GM12878 (cell line): ENCODE data around the gene HCN4. TPM values are rescaled to one million over a fixed set of nuclear protein-coding genes. Genes with fewer than 3 reads are reported as not detected.

Experiments used
- ATAC-seq: fragments of 200-7000 bp; cut with Tn5 transposase; 3 replicates; pipeline ENCODE4 v1.9.1; 2020; ENCODE audit warnings: mild to moderate bottlenecking, moderate library complexity
- BruUV-seq: library from RNA; stranded (reverse); fragments of 400-500 nt; replicated peaks from 2 replicates; lab custom pipeline; 2021; lab: Mats Ljungman, UMichigan
- CTCF ChIA-PET: fragments of 300-600 bp; sonication (Branson Sonifier 250); formaldehyde crosslinking; extraction: SDS; loops from one replicate; lab custom pipeline; 2021; ENCODE audit warnings: inconsistent platforms; lab: Yijun Ruan, JAX
- POLR2A ChIA-PET: fragments of 350-600 bp; formaldehyde crosslinking; extraction: SDS; loops from one replicate; lab custom pipeline; 2021; ENCODE audit warnings: inconsistent platforms; lab: Charles Lee
- RAD21 ChIA-PET: fragments of 300-600 bp; sonication (Branson Sonifier 250); formaldehyde crosslinking; loops from one replicate; lab custom pipeline; 2023; ENCODE audit warnings: antibody characterized with exemption; ENCODE audit not compliant: unreplicated experiment; lab: Charles Lee
- SMC1A ChIA-PET: fragments of 300-600 bp; sonication (Branson Sonifier 250); formaldehyde crosslinking; loops from one replicate; lab custom pipeline; 2023; ENCODE audit not compliant: unreplicated experiment, uncharacterized antibody; lab: Charles Lee
- DNase-seq: peaks from one replicate; pipeline ENCODE4 v3.0.0-alpha.2; 2011; ENCODE audit warnings: low read depth, low spot score
- FAIRE-seq: peaks from 3 replicates; lab custom pipeline; 2011; peaks lifted over from hg19 to GRCh38; lab: Jason Lieb, UNC
- H2AFZ ChIP-seq: 2 replicates; pipeline ENCODE4 v1.6.0; 2011; ENCODE audit warnings: low read depth, low read length, control low read depth; ENCODE audit not compliant: control insufficient read depth
- H3K27ac ChIP-seq: 2 replicates; pipeline ENCODE4 v1.5.1; 2011; ENCODE audit warnings: control low read depth; ENCODE audit not compliant: control insufficient read depth, insufficient read depth
- H3K27me3 ChIP-seq, 2 experiments: replicated peaks in 1 of 2; 2 replicates each; pipeline versions ENCODE4 v1.6.0 to v1.6.1; 2011; ENCODE audit warnings: low read length in 1 of 2; ENCODE audit not compliant: control insufficient read depth in 2 of 2, insufficient read depth in 2 of 2
- H3K36me3 ChIP-seq, 2 experiments: 2 replicates each; pipeline ENCODE4 v1.5.1; 2011; ENCODE audit warnings: low read length in 1 of 2; ENCODE audit not compliant: control insufficient read depth in 2 of 2, insufficient read depth in 2 of 2
- H3K4me1 ChIP-seq: 2 replicates; pipeline ENCODE4 v1.6.1; 2011; ENCODE audit warnings: mild to moderate bottlenecking, low read length, moderate library complexity, mixed read lengths; ENCODE audit not compliant: control insufficient read depth, insufficient read depth
- H3K4me2 ChIP-seq: 2 replicates; pipeline ENCODE4 v1.6.0; 2011; ENCODE audit warnings: control low read depth; ENCODE audit not compliant: control insufficient read depth, insufficient read depth
- H3K4me3 ChIP-seq: fragments of 200-600 bp; sonication (generic); 2 replicates; pipeline ENCODE4 v1.5.1; 2016
- H3K79me2 ChIP-seq: 2 replicates; pipeline ENCODE4 v1.6.0; 2011; ENCODE audit warnings: low read length; ENCODE audit not compliant: control insufficient read depth, insufficient read depth
- H3K9ac ChIP-seq: 2 replicates; pipeline ENCODE4 v1.8.0; 2011; ENCODE audit warnings: low read length, control low read depth, mixed read lengths; ENCODE audit not compliant: control insufficient read depth, insufficient read depth
- H3K9me3 ChIP-seq: replicated peaks from 3 replicates; pipeline ENCODE4 v1.5.1; 2011; ENCODE audit warnings: mild to moderate bottlenecking, low read length; ENCODE audit not compliant: control insufficient read depth, insufficient read depth
- H4K20me1 ChIP-seq: 2 replicates; pipeline ENCODE4 v1.6.0; 2011; ENCODE audit not compliant: control insufficient read depth, insufficient read depth
- BCL3 ChIP-seq: IDR thresholded peaks from 2 replicates; pipeline ENCODE4 v1.6.1; 2011; ENCODE audit warnings: borderline replicate concordance, low read depth, mild to moderate bottlenecking, moderate library complexity, low read length; ENCODE audit not compliant: insufficient read depth, poor library complexity, severe bottlenecking
- BMI1 ChIP-seq: fragments of 450-650 bp; IDR thresholded peaks from 2 replicates; pipeline ENCODE4 v1.6.1; 2016; ENCODE audit warnings: mild to moderate bottlenecking, moderate library complexity, borderline replicate concordance
- CBX5 ChIP-seq: sonication (generic); IDR thresholded peaks from 2 replicates; pipeline ENCODE4 v1.6.1; 2016; ENCODE audit warnings: low read depth, moderate library complexity, mild to moderate bottlenecking, inconsistent platforms
- JUNB ChIP-seq: IDR thresholded peaks from 2 replicates; pipeline ENCODE4 v1.6.1; 2016; ENCODE audit warnings: antibody characterized with exemption, mild to moderate bottlenecking
- MEF2B ChIP-seq: fragments of 450-650 bp; IDR thresholded peaks from 2 replicates; pipeline ENCODE4 v1.6.1; 2018; ENCODE audit warnings: mild to moderate bottlenecking, moderate library complexity; ENCODE audit not compliant: partially characterized antibody, poor library complexity, severe bottlenecking
- MLLT1 ChIP-seq: fragments of 450-650 bp; IDR thresholded peaks from 2 replicates; pipeline ENCODE4 v1.6.1; 2016; ENCODE audit warnings: mild to moderate bottlenecking
- RB1 ChIP-seq: fragments of 450-650 bp; formaldehyde crosslinking; IDR thresholded peaks from 2 replicates; pipeline ENCODE4 v1.6.1; 2017; ENCODE audit warnings: mild to moderate bottlenecking, borderline replicate concordance
- STAT3 ChIP-seq: IDR thresholded peaks from 2 replicates; pipeline ENCODE4 v1.6.1; 2011; ENCODE audit warnings: low read depth, low read length, improper control_type of control experiment
- ZBED1 ChIP-seq: IDR thresholded peaks from 2 replicates; pipeline ENCODE4 v1.6.1; 2016; ENCODE audit warnings: borderline replicate concordance
- ZBTB4 ChIP-seq: fragments of 450-650 bp; formaldehyde crosslinking; IDR thresholded peaks from 2 replicates; pipeline ENCODE4 v1.4.0; 2022; ENCODE audit warnings: mild to moderate bottlenecking, moderate library complexity
- ZNF274 ChIP-seq: IDR thresholded peaks from one replicate; pipeline ENCODE4 v1.8.0; 2011; ENCODE audit not compliant: insufficient read length, insufficient read depth
- WGBS: methylation state at CpG from one replicate; pipeline ENCODE4 v1.1.6; 2016; ENCODE audit warnings: low lambda C conversion rate; ENCODE audit not compliant: insufficient replicate concordance, insufficient coverage; ENCODE audit errors: missing lambda C conversion rate; 5-methylcytosine and 5-hydroxymethylcytosine counted together
- in situ Hi-C: fragments of 300-500 bp; cut with MboI; formaldehyde crosslinking; loops from 9 replicates; pipeline ENCODE4 v1.14.3; 2018; ENCODE audit warnings: mixed read lengths
- intact Hi-C: fragments of 100-400 bp; cut with micrococcal nuclease; formaldehyde crosslinking; loops from one replicate; pipeline ENCODE4 v1.14.2; 2022; ENCODE audit not compliant: unreplicated experiment
- polyA plus RNA-seq, 11 experiments: library from polyadenylated mRNA; depleted of rRNA in 4 of 11; unstranded in 6 of 11; stranded (reverse) in 5 of 11; fragments of >200 nt; fragmentation: Nextera tagmentation in 4 of 11; fragmentation: Illumina TruSeq in 1 of 11; extraction: Ambion mirVana in 4 of 11; extraction: Trizol in 1 of 11; gene quantifications; 1 replicate in 1 of 11; 2 replicates in 10 of 11; pipeline versions ENCODE4 v1.2.1 to v1.2.3, GENCODE V29; 2011 to 2016; ENCODE audit warnings: inconsistent platforms in 2 of 11, missing spikeins in 2 of 11, low read depth in 1 of 11
- total RNA-seq, 4 experiments: library from RNA; depleted of rRNA in 3 of 4; stranded (reverse); fragments of >200 nt in 3 of 4; fragmentation: Illumina TruSeq in 1 of 4; extraction: Trizol in 1 of 4; gene quantifications; 2 replicates each; pipeline versions ENCODE4 v1.2.1 to v1.2.3, GENCODE V29; 2013 to 2021

Gene HCN4
- total and polyA plus RNA-seq, 10 of the 15 experiments (the other 5 are each of a cell fraction or from before 2014, with no cell fraction given) = 0.03 to 0.10 TPM; not detected in 8

- intact Hi-C loops = no loop called here
- H3K4me3 ChIP-seq = no peak overlapping the region
- TF ChIP-seq JUNB = no peak
- no peak for TF ChIP-seq ZNF274
- no peak for TF ChIP-seq ZBED1
- TF ChIP-seq BCL3 = no peak
- TF ChIP-seq RB1 = no peak
- TF ChIP-seq MEF2B = no peak
- no peak for TF ChIP-seq ZBTB4 (CRISPR knock-in tag)
- TF ChIP-seq BMI1 = no peak
- TF ChIP-seq CBX5 = no peak
- no peak for TF ChIP-seq MLLT1
- no peak for TF ChIP-seq STAT3
- no peaks in the 10 kb centered on the region for H3K9me3 ChIP-seq
- DNase-seq = no peak
- ChIA-PET POLR2A (no interaction called here), SMC1A (no interaction called here), RAD21 (no interaction called here), CTCF (no interaction called here)
- H2AFZ ChIP-seq = no peak overlapping the region
- H3K27ac ChIP-seq = no peak overlapping the region
- H3K27me3 ChIP-seq = no peaks in the 10 kb centered on the region
- FAIRE-seq = no peak
- 35% methylated on average over 10 of the region's 10 CpGs for whole genome bisulfite sequencing
- H3K4me2 ChIP-seq = no peak overlapping the region
- H4K20me1 ChIP-seq = no peaks in the 10 kb centered on the region; the same call in 1 of the 2 replicates
- no peak overlapping the region for H3K9ac ChIP-seq
- H3K79me2 ChIP-seq = no peaks in the 10 kb centered on the region
- BruUV-seq = no TSS peak
- in situ Hi-C loops = no loop called here
- no peaks in the 10 kb centered on the region for H3K4me1 ChIP-seq
- no peak for ATAC-seq
- no peaks in the 10 kb centered on the region for H3K36me3 ChIP-seq
These were observed 16.7 kb downstream of the HCN4 start for GRCh38 chr15:73352082-73352481.
